ENCODE measurements around the gene PDK2. TPM values are rescaled to one million over a fixed set of nuclear protein-coding genes. Genes with fewer than 3 reads are reported as not detected.
A peak's percentile ranks its signal among the peaks of the same experiment; 100 is the strongest.

The PDK2 gene
- total and polyA plus RNA-seq, 9 of the 15 experiments (the other 6 are each of a cell fraction or from before 2014, with no cell fraction given) = 0.03 to 2.5 (median 1.4) TPM

DNA sequence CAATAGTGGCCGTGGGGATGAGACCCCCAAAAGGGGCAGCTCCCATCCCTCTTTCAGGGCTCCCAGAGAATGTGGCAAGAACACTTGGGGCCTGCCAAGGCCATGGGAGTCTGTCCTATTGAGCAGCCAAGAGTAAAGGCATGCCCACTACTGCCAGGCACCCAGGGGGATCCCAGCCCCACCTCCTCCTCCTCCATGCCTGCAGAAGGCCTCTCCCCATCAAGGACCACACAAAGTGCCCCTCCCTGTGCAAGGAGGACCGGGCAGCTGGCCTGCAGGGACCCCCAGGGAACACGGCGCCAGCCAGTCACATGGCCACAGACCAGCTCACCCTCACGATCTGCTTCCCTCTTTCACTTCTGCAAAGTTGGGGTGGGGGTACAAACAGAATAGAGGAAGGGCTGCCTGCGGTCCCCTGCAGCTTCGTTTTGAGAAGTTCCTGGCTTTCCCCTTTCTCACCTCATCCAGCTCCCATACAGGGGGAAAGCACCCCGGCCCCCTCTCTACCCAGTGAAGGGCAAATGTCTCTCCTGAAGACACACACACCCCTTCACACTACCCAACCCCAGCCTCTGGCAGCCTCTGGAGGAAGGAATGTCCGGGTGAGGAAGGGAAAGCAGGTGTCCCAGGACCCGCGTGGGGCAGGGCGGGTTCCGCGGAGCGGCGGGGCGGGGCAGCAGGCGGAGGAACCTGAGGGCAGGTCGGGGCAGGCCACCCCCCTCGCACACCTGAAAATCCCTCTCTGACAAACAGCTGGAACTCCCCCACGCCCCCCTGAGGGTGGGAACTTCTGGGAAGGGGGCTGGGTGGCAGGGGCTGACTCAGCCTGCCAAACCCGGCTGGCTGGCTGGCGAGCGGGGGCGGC, 53.3 kb downstream of the PDK2 start (continued):
- TF ChIP-seq MCM2 (IDR thresholded peaks at IDR 0.05; ENCODE audit: low read depth) (no peak), KLF10 (CRISPR knock-in tag; IDR thresholded peaks at IDR 0.05) (no peak), RBM14 (IDR thresholded peaks at IDR 0.05; ENCODE audit: borderline replicate concordance, insufficient read depth, low read depth, low read length) (no peak), ZBED1 (IDR thresholded peaks at IDR 0.05) (no peak), TEAD1 (CRISPR knock-in tag; IDR thresholded peaks at IDR 0.05) (peak; percentile 30 to 69; a peak in 1 of 4 replicates), CCAR2 (IDR thresholded peaks at IDR 0.05; ENCODE audit: low read depth, low read length) (no peak), PCBP2 (IDR thresholded peaks at IDR 0.05; ENCODE audit: low read depth, low read length, poor library complexity, severe bottlenecking) (no peak), PHB (CRISPR knock-in tag; IDR thresholded peaks at IDR 0.05) (no peak), ATF6 (CRISPR knock-in tag; IDR thresholded peaks at IDR 0.05) (no peak), HDAC8 (tag; IDR thresholded peaks at IDR 0.05) (no peak)
- TF ChIP-seq, protein P1, sequence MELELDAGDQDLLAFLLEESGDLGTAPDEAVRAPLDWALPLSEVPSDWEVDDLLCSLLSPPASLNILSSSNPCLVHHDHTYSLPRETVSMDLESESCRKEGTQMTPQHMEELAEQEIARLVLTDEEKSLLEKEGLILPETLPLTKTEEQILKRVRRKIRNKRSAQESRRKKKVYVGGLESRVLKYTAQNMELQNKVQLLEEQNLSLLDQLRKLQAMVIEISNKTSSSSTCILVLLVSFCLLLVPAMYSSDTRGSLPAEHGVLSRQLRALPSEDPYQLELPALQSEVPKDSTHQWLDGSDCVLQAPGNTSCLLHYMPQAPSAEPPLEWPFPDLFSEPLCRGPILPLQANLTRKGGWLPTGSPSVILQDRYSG (tag; conservative IDR thresholded peaks at IDR 0.05; ENCODE audit: low read depth) = no peak

Measured in K562 (cell line).